Stimulated activated CD8-positive, alpha-beta memory T cell treated with anti-CD3 and anti-CD28 coated beads, Interleukin-4, amount 100 ng/mL, for 48 hours (primary cell): ENCODE data around the gene BANP.
"Not testable (repeated sequence)": the region's sequence is repeated elsewhere in the genome, so short reads cannot be mapped to it uniquely, and the experiment has no call there.

Experiments used
- DNase-seq: peaks from one replicate; pipeline ENCODE4 v3.0.0-alpha.2; 2020

BANP gene

GRCh38 chr16:87998184-87998793 is 47.1 kb downstream of the BANP start:
- DNase-seq: not testable (repeated sequence)

GRCh38 chr16:87998992-87999391 is 47.8 kb downstream of the BANP start:
- not testable (repeated sequence) for DNase-seq

- no peak for DNase-seq
Observed at GRCh38 chr16:88002211-88002610, 51.0 kb downstream of the BANP start.

- no peak for DNase-seq
Observed at GRCh38 chr16:88002749-88003148, 51.5 kb downstream of the BANP start.

- no peak for DNase-seq
Observed at GRCh38 chr16:88003316-88003715, 52.1 kb downstream of the BANP start.

GRCh38 chr16:88003736-88004135 is 52.5 kb downstream of the BANP start:
- DNase-seq: no peak

GRCh38 chr16:88004391-88004790 is 53.2 kb downstream of the BANP start:
- DNase-seq: no peak

- DNase-seq: no peak
Observed at GRCh38 chr16:88005181-88005581, 53.9 kb downstream of the BANP start.

- DNase-seq: no peak
Observed at GRCh38 chr16:88005968-88006367, 54.7 kb downstream of the BANP start.

GRCh38 chr16:88007321-88007731 is 56.1 kb downstream of the BANP start:
- no peak for DNase-seq

- DNase-seq: no peak
Observed at GRCh38 chr16:88008840-88009239, 57.6 kb downstream of the BANP start.

- no peak for DNase-seq
Observed at GRCh38 chr16:88009563-88010342, 58.5 kb downstream of the BANP start.

- DNase-seq: no peak
Observed at GRCh38 chr16:88010343-88010967, 59.2 kb downstream of the BANP start.

GRCh38 chr16:88010968-88011483 is 59.8 kb downstream of the BANP start:
- DNase-seq: no peak

GRCh38 chr16:88012360-88012759 is 61.1 kb downstream of the BANP start:
- no peak for DNase-seq

GRCh38 chr16:88013091-88013609 is 61.9 kb downstream of the BANP start:
- DNase-seq: no peak

GRCh38 chr16:88013766-88014251 is 62.6 kb downstream of the BANP start:
- no peak for DNase-seq

GRCh38 chr16:88014252-88014781 is 63.1 kb downstream of the BANP start:
- DNase-seq: no peak

GRCh38 chr16:88014954-88015805 is 63.9 kb downstream of the BANP start:
- DNase-seq: no peak

GRCh38 chr16:88015806-88016140 is 64.5 kb downstream of the BANP start:
- DNase-seq: no peak

- not testable (repeated sequence) for DNase-seq
Observed at GRCh38 chr16:88016386-88016785, 65.2 kb downstream of the BANP start.

- DNase-seq: no peak
Observed at GRCh38 chr16:88016964-88017363, 65.7 kb downstream of the BANP start.
